Liver (tissue), 9 donors: ENCODE measurements around the gene ARFRP1. TPM values are rescaled to one million over a fixed set of nuclear protein-coding genes. Genes with fewer than 3 reads are reported as not detected.
A peak's percentile ranks its signal among the peaks of the same experiment; 100 is the strongest.

Source experiments
- DNase-seq: peaks from one replicate; pipeline ENCODE4 v3.0.0-alpha.2; 2017; ENCODE audit warnings: low spot score
- H3K27ac ChIP-seq, 2 donors: one replicate each; pipeline ENCODE4 v1.7.0; 2013; ENCODE audit warnings: inconsistent platforms in 2 of 2, low read length in 2 of 2, control low read depth in 1 of 2, low read depth in 1 of 2, mild to moderate bottlenecking in 1 of 2
- H3K27me3 ChIP-seq, 4 donors: one replicate each; pipeline versions ENCODE4 v1.6.1 to v1.7.0; 2013; ENCODE audit warnings: low read length in 3 of 4, inconsistent platforms in 1 of 4, mild to moderate bottlenecking in 1 of 4, moderate library complexity in 1 of 4; ENCODE audit not compliant: control insufficient read depth in 4 of 4, insufficient read depth in 4 of 4
- H3K36me3 ChIP-seq, 4 donors: one replicate each; pipeline versions ENCODE4 v1.6.1 to v1.7.0; 2013; ENCODE audit warnings: low read length in 3 of 4, mild to moderate bottlenecking in 3 of 4, low read depth in 1 of 4, moderate library complexity in 1 of 4; ENCODE audit not compliant: control insufficient read depth in 4 of 4, insufficient read depth in 3 of 4
- H3K4me1 ChIP-seq, 4 donors: one replicate each; pipeline versions ENCODE4 v1.6.1 to v1.7.0; 2013; ENCODE audit warnings: low read length in 3 of 4, mild to moderate bottlenecking in 3 of 4, moderate library complexity in 1 of 4; ENCODE audit not compliant: control insufficient read depth in 4 of 4, insufficient read depth in 4 of 4
- H3K4me3 ChIP-seq, 3 donors: one replicate each; pipeline versions ENCODE4 v1.6.1 to v1.7.0; 2013; ENCODE audit warnings: low read length in 3 of 3, control low read depth in 1 of 3, low read depth in 1 of 3, mild to moderate bottlenecking in 1 of 3
- H3K9ac ChIP-seq, 2 donors: one replicate each; pipeline ENCODE4 v1.7.0; 2013; ENCODE audit warnings: low read length in 2 of 2, mild to moderate bottlenecking in 2 of 2, moderate library complexity in 2 of 2, control low read depth in 1 of 2, low read depth in 1 of 2
- H3K9me3 ChIP-seq, 4 donors: one replicate each; pipeline versions ENCODE4 v1.6.1 to v1.7.0; 2013; ENCODE audit warnings: low read length in 3 of 4; ENCODE audit not compliant: control insufficient read depth in 4 of 4
- ATF3 ChIP-seq: IDR thresholded peaks from 2 replicates; pipeline ENCODE4 v1.6.1; 2016; ENCODE audit warnings: antibody characterized with exemption
- CTCF ChIP-seq: fragments of 150-350 bp; IDR thresholded peaks from 2 replicates; pipeline ENCODE4 v1.5.1; 2017; ENCODE audit warnings: improper control_type of control experiment, low read depth, low read length; ENCODE audit not compliant: missing input control
- EGR1 ChIP-seq, 2 donors: IDR thresholded peaks; 2 replicates each; pipeline ENCODE4 v1.6.1; 2016 to 2018; ENCODE audit warnings: antibody characterized with exemption in 2 of 2, low read depth in 2 of 2
- FOXA1 ChIP-seq: IDR thresholded peaks from 2 replicates; pipeline ENCODE4 v1.6.1; 2016; ENCODE audit warnings: antibody characterized with exemption
- FOXA2 ChIP-seq: IDR thresholded peaks from 2 replicates; pipeline ENCODE4 v1.6.1; 2016; ENCODE audit warnings: antibody characterized with exemption
- GABPA ChIP-seq, 2 donors: IDR thresholded peaks in 1 of 2; conservative IDR thresholded peaks in 1 of 2; 2 replicates each; pipeline ENCODE4 v1.6.1; 2016; ENCODE audit warnings: antibody characterized with exemption in 2 of 2, mild to moderate bottlenecking in 1 of 2, moderate library complexity in 1 of 2
- HNF4A ChIP-seq, 2 donors: conservative IDR thresholded peaks; 2 replicates each; pipeline ENCODE4 v1.6.1; 2016; ENCODE audit warnings: antibody characterized with exemption in 2 of 2, mild to moderate bottlenecking in 2 of 2
- HNF4G ChIP-seq: IDR thresholded peaks from 2 replicates; pipeline ENCODE4 v1.6.1; 2016; ENCODE audit warnings: antibody characterized with exemption
- JUND ChIP-seq, 2 donors: IDR thresholded peaks; 2 replicates each; pipeline ENCODE4 v1.6.1; 2016; ENCODE audit warnings: antibody characterized with exemption in 2 of 2
- MAX ChIP-seq: IDR thresholded peaks from 2 replicates; pipeline ENCODE4 v1.6.1; 2016; ENCODE audit warnings: antibody characterized with exemption
- NR2F2 ChIP-seq: IDR thresholded peaks from 2 replicates; pipeline ENCODE4 v1.6.1; 2016; ENCODE audit warnings: antibody characterized with exemption
- RAD21 ChIP-seq, 2 donors: IDR thresholded peaks; 2 replicates each; pipeline ENCODE4 v1.6.1; 2016; ENCODE audit warnings: antibody characterized with exemption in 2 of 2, mild to moderate bottlenecking in 2 of 2
- REST ChIP-seq: IDR thresholded peaks from 2 replicates; pipeline ENCODE4 v1.6.1; 2016; ENCODE audit warnings: antibody characterized with exemption, mild to moderate bottlenecking
- RXRA ChIP-seq, 2 donors: IDR thresholded peaks; 2 replicates each; pipeline ENCODE4 v1.6.1; 2017 to 2018; ENCODE audit warnings: antibody characterized with exemption in 2 of 2, mild to moderate bottlenecking in 1 of 2
- SP1 ChIP-seq: IDR thresholded peaks from 2 replicates; pipeline ENCODE4 v1.6.1; 2018; ENCODE audit warnings: antibody characterized with exemption, mild to moderate bottlenecking
- TAF1 ChIP-seq: conservative IDR thresholded peaks from 2 replicates; pipeline ENCODE4 v1.6.1; 2016; ENCODE audit warnings: antibody characterized with exemption, mild to moderate bottlenecking
- YY1 ChIP-seq: IDR thresholded peaks from 2 replicates; pipeline ENCODE4 v1.6.1; 2016; ENCODE audit warnings: antibody characterized with exemption, mild to moderate bottlenecking
- ZBTB33 ChIP-seq: IDR thresholded peaks from 2 replicates; pipeline ENCODE4 v1.6.1; 2016; ENCODE audit warnings: antibody characterized with exemption
- WGBS: extraction: QIAGEN DNeasy Blood & Tissue Kit; methylation state at CpG from one replicate; pipeline ENCODE4 v1.1.7; 2013; 5-methylcytosine and 5-hydroxymethylcytosine counted together
- polyA plus RNA-seq, 2 donors: library from polyadenylated mRNA; stranded (reverse) in 1 of 2; unstranded in 1 of 2; fragments of 200-250 nt in 1 of 2; fragments of >200 nt in 1 of 2; fragmentation: Nextera tagmentation in 1 of 2; extraction: Ambion mirVana in 1 of 2; gene quantifications; one replicate each; pipeline versions ENCODE4 v1.2.1 to v1.2.3, GENCODE V29; 2013 to 2015
- total RNA-seq, 2 donors: library from RNA; depleted of rRNA; stranded (reverse); fragments of >200 nt; gene quantifications; one replicate each; pipeline ENCODE4 v1.2.3, GENCODE V29; 2014
- donor health status: healthy.
- donor health status: healthy.
- donor health status: healthy.
- donor health status: healthy.
- donor health status: healthy.

ARFRP1 gene
- total and polyA plus RNA-seq, 4 donors = 14.2 to 26.9 (median 20.5) TPM

- 41% methylated on average over 25 of the region's 25 CpGs for WGBS
- Histone ChIP-seq H3K4me1 (peaks cover 6 to 65% (median 42%) of the 10 kb centered on the region in 4 donors), H3K9me3 (no peaks in the 10 kb centered on the region), H3K9ac (no peak overlapping the region), H3K27me3 (no peaks in the 10 kb centered on the region), H3K36me3 (no peaks in the 10 kb centered on the region), H3K27ac (peak overlapping the region; percentile 33 to 64), H3K4me3 (peak overlapping the region; percentile 50 to 86 (median 54))
- TF ChIP-seq HNF4A (conservative IDR thresholded peaks at IDR 0.05) (peak; percentile 100), SP1 (peak; percentile 96), GABPA (IDR thresholded peaks at IDR 0.05 in 1 of 2, conservative IDR thresholded peaks at IDR 0.05 in 1 of 2) (peak in 1 of 2 donors; percentile 60), FOXA2 (no peak), RAD21 (IDR thresholded peaks at IDR 0.05) (peak in 1 of 2 donors; percentile 56), EGR1 (IDR thresholded peaks at IDR 0.05; ENCODE audit: low read depth in 2 of 2) (peak in 1 of 2 donors; percentile 58), ZBTB33 (no peak), YY1 (peak; percentile 71), NR2F2 (peak; percentile 98), ATF3 (peak; percentile 63), RXRA (IDR thresholded peaks at IDR 0.05) (peak; percentile 99), TAF1 (peak; percentile 51), CTCF (no peak), MAX (peak; percentile 85), JUND (IDR thresholded peaks at IDR 0.05) (peak; percentile 13 to 38), REST (peak; percentile 64), FOXA1 (no peak), HNF4G (peak; percentile 100)
- peak; percentile 63 for DNase-seq
Observed at GRCh38 chr20:63734111-63734945, 26.6 kb upstream of the ARFRP1 start.
